GM12875 (cell line): ENCODE measurements around the gene KRTAP20-3.

Source experiments
- H3K4me3 ChIP-seq: one replicate; pipeline ENCODE4 v1.5.1; 2011; ENCODE audit warnings: low read depth, low read length, control low read depth
- CTCF ChIP-seq: IDR thresholded peaks from 2 replicates; pipeline ENCODE4 v1.5.1; 2011; ENCODE audit warnings: low read depth, mild to moderate bottlenecking, control low read depth, inconsistent platforms, low read length, moderate library complexity, borderline replicate concordance; ENCODE audit not compliant: insufficient read depth

The KRTAP20-3 gene

GRCh38 chr21:30634906-30635305, 7.8 kb upstream of the KRTAP20-3 start, which contains the start of gene KRTAP20-2:
Gene KRTAP20-2 (plus strand): TSS chr21:30635206. CDS start chr21:30635264, 58 bp downstream.
- H3K4me3 ChIP-seq = no peak within 1 kb of the TSS
- no peak for TF ChIP-seq CTCF

GRCh38 chr21:30638686-30639085, 4.0 kb upstream of the KRTAP20-3 start:
- no peak for TF ChIP-seq CTCF
- H3K4me3 ChIP-seq = no peak overlapping the region

GRCh38 chr21:30646904-30647414, 4.3 kb downstream of the KRTAP20-3 start:
- no peak overlapping the region for H3K4me3 ChIP-seq
- no peak for TF ChIP-seq CTCF

- no peak for TF ChIP-seq CTCF
Observed at GRCh38 chr21:30652891-30653290, 10.2 kb downstream of the KRTAP20-3 start.

GRCh38 chr21:30668776-30669175, 26.1 kb downstream of the KRTAP20-3 start:
- TF ChIP-seq CTCF = no peak
- no peak overlapping the region for H3K4me3 ChIP-seq

More at GRCh38 chr21:30652891-30653290, 10.2 kb downstream of the KRTAP20-3 start:
- no peak overlapping the region for H3K4me3 ChIP-seq

- no peak overlapping the region for H3K4me3 ChIP-seq
- no peak for TF ChIP-seq CTCF
Observed at GRCh38 chr21:30672985-30673650, 30.5 kb downstream of the KRTAP20-3 start.

GRCh38 chr21:30674312-30674711, 31.6 kb downstream of the KRTAP20-3 start:
- no peak overlapping the region for H3K4me3 ChIP-seq
- no peak for TF ChIP-seq CTCF
